Measurements from ENCODE around the gene WDR38.

DNA sequence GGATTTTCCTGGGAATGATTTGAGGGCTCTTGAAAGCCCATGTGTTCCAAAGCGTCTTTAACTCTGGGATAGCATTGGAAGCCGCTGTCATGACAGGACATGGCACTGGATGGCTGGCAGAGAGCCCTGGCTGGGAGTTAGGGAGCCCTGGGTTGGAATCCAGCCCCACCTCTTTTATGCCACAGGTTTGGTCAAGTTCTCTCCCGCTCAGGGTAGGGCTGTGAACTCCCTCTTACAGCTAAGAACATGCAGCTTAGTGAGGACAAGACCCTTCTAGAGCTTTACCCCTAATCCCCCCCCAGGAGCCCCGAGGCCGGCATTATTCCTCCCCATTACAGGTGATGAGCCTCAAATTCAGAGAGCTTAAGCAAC, 39.1 kb upstream of the WDR38 start:
- TF ChIP-seq, protein P1, sequence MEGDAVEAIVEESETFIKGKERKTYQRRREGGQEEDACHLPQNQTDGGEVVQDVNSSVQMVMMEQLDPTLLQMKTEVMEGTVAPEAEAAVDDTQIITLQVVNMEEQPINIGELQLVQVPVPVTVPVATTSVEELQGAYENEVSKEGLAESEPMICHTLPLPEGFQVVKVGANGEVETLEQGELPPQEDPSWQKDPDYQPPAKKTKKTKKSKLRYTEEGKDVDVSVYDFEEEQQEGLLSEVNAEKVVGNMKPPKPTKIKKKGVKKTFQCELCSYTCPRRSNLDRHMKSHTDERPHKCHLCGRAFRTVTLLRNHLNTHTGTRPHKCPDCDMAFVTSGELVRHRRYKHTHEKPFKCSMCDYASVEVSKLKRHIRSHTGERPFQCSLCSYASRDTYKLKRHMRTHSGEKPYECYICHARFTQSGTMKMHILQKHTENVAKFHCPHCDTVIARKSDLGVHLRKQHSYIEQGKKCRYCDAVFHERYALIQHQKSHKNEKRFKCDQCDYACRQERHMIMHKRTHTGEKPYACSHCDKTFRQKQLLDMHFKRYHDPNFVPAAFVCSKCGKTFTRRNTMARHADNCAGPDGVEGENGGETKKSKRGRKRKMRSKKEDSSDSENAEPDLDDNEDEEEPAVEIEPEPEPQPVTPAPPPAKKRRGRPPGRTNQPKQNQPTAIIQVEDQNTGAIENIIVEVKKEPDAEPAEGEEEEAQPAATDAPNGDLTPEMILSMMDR (IDR thresholded peaks at IDR 0.05), result no peak
- no peak for TF ChIP-seq POLR2A (IDR thresholded peaks at IDR 0.05)

All from thyroid gland (tissue), 4 donors.